CD4-positive, alpha-beta T cell treated with Interleukin-21 for 1 hour (primary cell): Measurements from ENCODE around the gene MRPL34.

Source experiments
- DNase-seq: peaks from one replicate; pipeline ENCODE4 v3.0.0-alpha.2; 2020

Gene MRPL34

DNA sequence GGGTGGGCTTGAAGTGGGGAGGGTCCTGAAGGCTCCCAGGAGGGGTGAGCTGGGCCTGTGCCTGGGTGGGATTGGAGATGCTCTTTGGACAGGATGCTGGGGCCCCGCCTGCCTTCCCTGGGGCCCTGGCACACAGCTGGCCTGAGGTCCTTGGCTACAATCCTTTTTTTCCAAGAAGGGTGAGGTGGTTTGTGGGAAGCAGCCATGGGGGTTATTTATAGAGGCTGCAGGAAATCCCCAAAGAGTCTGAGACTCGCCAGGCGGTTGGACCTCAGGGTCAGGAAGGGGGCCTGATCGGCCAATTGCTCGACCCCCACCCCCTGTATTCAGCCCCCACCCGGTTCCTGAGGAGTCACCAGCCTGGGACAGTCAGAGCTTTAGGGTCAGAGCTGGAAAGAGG is 41.7 kb downstream of the MRPL34 start:
- no peak for DNase-seq

DNA sequence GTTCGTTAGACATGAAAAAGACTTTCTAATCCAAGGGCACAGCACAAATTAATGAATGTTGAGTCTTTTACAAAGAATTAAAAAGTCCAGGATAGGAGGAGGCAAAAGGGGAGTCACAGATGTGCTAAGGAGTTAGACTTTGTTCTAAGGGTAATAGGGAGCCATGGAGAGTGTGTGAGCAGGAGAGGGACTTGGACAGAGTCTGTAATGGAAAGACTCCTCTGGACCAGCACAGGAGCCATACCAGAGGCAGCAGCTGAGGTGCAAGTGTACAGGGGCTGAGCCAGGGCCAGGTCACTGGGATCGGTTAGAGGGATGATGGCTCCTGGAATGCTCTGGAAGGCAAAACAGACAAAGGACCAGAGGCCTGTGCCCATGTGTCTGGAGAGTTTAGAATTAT is 42.2 kb downstream of the MRPL34 start:
- no peak for DNase-seq

DNA sequence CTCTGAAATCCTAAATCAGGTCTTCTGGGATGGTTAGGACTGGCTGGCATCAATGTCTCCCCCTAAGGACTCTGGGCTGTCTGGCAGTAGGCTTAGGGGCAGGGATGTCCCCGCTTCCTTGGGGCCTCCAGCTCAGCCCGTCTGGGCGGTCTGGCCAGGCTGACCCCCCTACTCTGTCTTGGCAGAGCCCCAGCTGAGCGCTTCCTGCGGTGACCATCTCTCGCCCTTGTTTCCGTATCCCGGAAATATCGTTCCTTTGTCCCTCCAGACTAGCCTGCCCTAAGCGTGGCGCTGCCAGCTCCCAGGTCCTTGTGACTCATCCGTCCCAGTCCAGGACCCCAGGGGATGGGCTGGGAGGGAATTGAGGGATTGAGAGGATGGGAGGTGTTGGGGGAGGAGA is 43.0 kb downstream of the MRPL34 start:
- DNase-seq = no peak

DNA sequence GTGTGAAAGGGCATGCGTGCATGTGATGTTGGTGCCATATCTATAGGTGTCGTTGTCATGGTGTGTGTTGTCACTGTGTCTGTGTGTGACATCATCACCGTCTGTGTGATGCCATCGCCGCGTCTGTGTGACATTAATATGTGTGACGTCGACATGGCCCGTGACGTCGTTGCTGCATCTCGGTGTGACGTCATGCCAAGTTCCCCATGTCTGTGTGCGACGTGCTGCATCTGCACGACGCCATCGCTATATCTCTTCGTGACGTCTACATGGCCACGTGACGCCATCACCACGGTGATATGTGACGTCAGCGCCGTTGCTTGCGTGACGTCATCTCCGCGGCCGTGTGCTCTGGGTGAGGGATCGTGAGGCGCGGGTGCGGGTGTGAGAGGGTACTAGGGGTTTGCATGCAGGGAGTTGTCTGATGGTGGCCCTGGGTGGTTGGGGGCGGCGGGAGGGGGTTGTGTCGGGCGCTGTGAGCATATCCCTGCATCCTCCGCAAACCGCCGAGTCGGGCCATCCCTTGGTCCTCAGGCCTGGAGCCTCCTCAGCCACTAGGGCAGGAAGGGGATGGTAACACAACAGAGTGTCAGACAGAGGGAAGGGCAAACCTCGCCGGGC is 46.3 kb downstream of the MRPL34 start:
- DNase-seq = no peak

DNA sequence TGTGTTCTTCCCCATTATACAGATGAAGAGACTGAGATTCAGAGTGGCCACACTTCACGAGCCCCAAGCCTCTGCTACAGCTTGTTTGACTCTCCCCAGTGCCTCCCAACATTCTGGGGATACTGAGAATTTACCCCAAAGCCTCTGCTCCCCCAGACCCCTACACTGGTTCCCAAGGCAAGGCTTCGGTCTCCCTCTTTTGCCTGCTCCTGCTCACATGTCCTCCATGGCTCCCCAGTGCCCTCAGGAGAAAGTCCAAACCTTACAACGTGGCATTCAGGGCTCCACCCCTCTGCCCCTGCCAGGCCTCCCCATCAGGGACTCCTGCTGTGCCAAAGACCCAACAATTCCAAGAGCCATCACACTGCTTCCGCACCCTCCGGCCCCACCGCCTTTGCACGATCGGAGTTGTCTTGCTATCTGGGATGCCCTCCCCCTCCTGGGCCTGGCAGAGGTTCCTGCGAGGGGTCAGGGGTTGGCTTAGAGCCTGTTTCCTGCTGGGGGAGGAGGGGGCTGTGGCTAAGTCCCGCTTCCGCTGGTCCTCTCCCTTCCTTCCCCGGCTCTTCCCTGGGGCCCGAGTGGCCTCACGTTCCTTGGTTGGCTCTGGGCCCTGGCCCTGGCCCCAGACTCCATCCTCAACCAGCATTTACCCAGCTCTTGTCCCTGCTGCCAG is 47.1 kb downstream of the MRPL34 start:
- no peak for DNase-seq

DNA sequence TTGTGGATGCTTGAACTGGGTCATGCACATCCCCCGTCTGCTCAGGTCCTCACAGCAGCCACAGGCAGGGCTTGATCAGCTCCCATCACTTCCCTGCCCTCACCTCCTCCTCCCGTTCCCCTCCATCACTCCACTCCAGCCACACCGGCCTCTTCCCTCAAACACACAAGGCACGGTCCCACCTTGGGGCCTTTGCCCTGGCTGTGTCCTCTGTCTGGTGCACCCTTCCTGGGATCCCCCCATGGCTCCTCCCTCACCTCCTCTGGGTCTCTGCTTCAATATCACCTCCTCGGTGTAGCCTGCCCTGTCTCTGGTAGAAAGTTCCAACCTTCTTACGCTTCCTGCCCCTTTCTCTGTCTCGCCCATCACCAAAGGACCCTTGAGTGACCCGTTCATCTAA is 47.7 kb downstream of the MRPL34 start:
- DNase-seq = no peak
